RPMI8226 (cell line): ENCODE measurements around the gene GNPTG.
"Not testable (repeated sequence)": the region's sequence is repeated elsewhere in the genome, so short reads cannot be mapped to it uniquely, and the experiment has no call there.

Experiments used
- DNase-seq: peaks from one replicate; pipeline ENCODE4 v3.0.0-alpha.2; 2015

GNPTG gene

GRCh38 chr16:1320097-1320496 lies 31.6 kb upstream of the GNPTG start:
- no peak for DNase-seq

- no peak for DNase-seq
Measured at GRCh38 chr16:1320658-1321240, 31.0 kb upstream of the GNPTG start.

- no peak for DNase-seq
Measured at GRCh38 chr16:1322407-1322806, 29.3 kb upstream of the GNPTG start.

DNA sequence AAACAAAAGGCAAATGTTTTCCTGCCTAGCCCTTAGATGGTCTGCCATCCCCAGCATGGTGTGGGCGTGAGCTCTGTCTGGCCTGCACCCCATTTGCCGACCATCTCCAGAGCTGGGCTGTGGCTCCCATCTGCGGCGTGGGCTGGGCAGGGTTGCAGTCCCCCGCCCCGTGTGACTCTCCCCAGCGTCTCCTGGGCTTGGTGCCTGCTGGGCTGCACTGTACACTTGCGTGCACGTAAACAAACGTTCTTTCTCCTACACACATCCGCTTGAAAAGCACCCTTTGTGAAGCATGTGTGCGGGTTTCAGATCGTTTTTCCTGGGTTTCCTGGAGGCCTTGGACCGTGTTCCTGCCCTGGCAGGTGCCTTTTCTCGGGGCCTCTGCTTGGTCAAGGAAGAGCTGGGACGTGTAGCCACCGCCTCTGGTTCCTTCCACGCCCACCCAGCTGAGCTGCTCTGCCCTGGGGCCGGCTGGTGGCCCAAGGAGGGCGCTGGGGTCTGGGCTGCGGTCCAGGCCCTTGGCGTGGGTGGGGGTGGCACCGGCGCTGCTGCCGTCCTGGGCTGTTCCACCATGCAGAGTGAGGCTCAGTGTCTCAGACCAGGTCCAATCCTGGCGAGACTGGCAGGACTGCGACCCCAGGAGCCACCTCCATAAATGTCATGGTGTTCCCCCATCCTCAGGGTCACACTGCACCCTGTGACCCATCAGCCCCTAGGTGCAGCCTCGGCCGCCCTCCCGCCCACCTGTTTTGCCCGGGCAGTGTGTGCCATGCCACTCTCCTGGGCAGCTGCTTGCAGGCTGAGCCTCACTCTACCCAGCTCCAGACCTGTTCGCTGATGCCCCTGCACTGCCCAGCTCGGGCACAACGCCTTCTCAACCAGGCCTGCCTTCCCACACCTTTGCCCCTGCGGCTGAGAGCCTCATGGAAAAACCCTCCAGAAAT lies 28.2 kb upstream of the GNPTG start:
- no peak for DNase-seq

DNA sequence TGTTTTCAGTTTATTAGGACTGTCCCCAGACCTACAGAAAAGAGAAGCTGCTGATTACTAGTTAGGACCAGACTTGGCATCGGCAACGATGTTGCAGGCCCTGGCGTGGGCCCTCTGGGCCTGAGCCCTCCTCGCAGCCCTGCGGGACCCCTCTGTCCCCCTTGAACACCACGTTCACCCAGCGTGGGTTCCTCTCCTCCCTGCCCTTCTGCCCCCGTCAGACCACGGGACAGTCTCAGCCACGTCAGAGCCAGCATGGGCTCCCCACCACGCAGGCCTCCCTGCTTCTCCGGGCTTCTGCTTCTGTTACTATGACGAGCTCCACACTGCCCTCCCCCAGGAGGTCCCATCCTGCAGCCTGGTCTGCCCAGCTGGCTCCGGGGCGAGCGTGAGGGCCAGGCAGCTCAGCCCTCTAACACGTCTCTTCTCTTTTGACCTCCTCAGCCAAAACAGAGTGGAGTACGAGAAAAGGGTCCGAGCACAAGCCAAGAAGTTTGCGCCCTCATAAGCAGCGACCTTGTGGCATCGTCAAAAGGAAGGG lies 27.4 kb upstream of the GNPTG start:
- no peak for DNase-seq

DNA sequence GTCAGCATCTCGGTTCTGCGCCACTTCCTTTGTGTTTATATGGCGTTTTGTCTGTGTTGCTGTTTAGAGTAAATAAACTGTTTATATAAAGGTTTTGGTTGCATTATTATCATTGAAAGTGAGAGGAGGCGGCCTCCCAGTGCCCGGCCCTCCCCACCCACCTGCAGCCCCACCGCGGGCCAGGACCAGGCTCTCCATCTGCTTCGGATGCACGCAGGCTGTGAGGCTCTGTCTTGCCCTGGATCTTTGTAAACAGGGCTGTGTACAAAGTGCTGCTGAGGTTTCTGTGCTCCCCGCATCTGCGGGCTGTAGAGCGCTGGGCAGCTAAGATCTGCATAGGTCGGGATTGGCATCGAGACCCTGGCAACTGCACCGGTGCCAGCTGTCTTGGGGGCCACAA lies 26.5 kb upstream of the GNPTG start:
- no peak for DNase-seq

GRCh38 chr16:1325673-1326371 lies 25.9 kb upstream of the GNPTG start:
- no peak for DNase-seq

GRCh38 chr16:1326391-1326790 lies 25.3 kb upstream of the GNPTG start:
- DNase-seq, result no peak

DNA sequence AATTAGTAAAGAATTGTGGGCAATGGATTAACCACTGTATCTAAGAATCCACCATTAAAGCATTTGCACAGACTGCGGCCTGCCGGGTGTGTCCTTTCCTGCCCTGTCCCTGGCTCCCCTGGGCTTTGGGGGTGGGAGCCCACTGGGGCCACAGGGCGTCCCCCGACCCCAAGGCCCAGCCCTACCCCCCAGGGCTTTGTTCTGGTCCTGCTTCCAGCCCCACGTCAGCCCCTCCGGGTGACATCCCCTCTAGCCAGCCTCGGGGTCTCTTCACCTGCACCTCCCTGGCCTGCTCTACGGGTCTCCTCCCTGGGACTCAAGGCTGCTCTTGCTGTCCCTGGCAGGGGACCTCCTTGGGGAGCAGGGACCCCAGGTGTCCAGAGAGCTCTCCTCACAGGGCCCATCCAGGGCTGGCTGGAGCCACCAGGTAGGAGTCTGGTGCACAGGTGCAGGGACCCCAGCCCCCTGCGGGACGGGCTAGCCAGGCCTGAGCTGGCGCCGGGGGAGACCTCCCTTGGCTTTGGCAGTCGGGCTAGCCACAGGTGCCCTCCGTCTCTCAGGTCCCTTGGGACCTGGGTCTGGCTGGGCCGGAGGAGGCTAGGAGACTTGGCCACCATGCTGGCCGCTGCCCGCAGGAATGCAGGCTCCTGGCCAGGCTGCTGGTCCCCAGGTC lies 24.6 kb upstream of the GNPTG start:
- DNase-seq, result no peak

DNA sequence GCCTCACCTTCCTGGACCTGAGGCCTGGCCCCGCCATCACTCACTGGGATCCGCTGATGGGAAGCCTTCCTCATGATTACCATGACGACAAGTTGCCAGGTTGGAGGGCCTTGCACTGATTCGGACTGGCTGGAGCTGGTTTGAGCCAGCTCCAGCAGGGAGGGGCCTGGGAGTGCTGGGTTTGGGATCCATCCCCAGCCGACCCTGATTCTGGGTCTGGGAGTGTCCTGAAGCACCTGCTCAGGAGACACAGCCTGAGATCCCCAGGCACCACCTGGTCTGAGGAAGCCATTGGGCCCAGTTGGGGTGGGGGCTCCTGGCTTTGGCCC lies 24.1 kb upstream of the GNPTG start:
- no peak for DNase-seq

DNA sequence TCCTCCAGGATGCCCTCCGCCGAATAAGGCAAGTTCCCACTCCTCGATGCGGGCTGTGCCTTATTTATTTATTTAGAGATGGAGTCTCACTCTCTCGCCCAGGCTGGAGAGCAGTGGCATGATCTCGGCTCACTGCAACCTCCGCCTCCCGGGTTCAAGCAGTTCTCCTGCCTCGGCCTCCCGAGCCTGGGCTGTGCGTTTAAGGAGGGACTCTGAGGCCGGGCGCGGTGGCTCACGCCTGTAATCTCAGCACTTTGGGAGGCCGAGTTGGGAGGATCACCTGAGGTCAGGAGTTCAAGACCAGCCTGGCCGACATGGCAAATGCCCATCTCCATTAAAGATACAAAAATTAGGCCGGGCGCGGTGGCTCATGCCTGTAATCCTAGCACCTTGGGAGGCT lies 23.6 kb upstream of the GNPTG start:
- DNase-seq, result not testable (repeated sequence)

GRCh38 chr16:1328961-1329360 lies 22.8 kb upstream of the GNPTG start:
- not testable (repeated sequence) for DNase-seq

DNA sequence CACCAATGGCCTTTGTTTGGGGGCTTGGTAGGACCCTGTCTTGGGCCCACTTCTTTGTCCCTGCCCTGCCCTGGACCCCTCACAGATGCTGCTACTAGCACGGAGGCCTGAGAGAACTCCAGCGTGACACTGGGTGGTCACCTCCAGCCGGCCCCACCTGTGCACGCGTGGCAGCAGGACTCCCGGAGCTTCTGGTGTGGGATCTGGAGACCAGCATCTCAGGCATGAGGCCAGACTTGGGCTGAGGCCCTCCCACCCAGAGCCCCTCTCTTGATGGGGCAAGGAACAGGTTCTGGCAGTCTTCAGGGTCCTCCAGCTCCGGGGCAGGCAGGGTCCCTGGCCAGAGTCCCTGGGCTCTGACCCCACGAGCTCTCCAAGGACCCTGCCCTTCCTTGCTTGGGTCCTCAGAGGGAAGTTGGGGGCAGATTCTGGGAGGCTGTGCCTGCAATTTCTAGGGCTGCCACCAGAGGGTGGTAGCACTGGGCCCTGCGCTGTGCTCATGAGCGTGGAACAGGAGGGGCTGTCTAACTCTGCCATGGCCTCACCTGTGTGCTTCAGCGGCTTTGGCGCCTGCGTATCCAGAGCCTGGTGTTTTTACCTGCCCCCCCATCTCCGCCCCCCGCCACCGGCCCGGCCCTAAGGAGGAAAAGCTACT lies 21.3 kb upstream of the GNPTG start:
- DNase-seq, result peak; percentile 47

DNA sequence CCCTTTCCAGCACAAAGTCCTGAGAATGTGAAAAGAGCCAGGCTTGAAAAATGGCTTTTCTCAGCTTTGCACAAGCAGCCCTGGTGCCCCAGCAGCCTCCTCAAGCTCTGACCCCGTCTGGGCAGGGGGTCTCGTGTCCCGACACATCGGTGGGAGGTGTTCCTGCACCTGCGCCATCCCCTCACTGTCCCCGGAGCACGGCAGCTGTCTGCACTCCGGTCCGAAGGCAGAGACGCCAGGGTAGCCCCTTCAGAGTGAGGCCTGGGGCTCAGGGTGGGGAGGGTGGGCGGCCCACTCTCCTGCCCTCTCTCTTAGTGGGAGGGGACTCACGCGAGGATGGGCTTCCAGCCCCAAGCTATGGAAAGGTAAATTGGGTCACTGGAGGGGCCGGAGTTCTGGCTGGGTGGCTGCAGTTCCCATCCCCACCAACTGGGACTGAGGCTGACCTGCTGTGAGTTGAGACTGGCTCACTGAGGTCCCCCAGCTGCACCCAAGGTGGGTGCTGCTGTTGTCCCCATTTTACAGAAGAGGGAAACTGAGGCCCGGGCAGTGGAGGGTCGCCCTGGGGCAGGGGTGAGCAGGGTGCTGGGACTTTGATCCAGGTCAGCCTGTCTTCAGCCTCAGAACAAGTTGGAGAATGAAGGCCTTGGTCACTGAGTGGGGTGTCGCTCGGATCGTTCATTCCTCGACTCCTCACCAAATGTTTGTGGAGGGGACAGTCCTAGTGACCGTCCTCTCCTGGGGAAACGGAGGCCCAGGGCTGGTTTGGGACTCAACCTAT lies 20.6 kb upstream of the GNPTG start:
- no peak for DNase-seq

- peak; percentile 99 for DNase-seq
Measured at GRCh38 chr16:1331712-1332617, 19.8 kb upstream of the GNPTG start.

DNA sequence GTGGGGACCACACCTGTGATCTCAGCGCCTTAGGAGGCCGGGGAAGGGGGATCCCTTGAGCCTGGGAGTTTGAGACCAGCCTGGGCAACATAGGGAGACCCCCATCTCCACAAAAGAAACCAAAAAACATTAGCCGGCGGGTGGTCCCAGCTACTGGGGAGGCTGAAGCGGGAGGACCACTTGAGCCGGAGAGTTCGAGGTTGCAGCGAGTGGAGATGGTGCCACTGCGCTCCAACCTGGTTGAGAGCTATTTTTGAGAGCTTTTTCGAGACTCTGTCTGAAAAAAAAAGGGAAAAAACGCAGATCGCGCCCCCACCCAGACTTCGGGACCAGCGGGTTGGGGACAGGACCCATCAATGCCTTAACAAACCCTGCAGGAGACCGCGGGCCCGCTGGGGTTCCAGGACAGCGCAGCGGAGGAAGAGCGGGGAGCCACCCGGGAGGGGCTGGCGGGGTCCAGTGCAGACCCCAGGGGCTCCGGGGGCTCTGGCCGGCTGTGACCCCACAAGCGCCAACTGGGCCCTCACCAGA lies 19.0 kb upstream of the GNPTG start:
- DNase-seq, result peak; percentile 15

- peak; percentile 62 for DNase-seq
Measured at GRCh38 chr16:1333149-1333812, 18.4 kb upstream of the GNPTG start, which contains the start of gene BAIAP3. Gene BAIAP3, plus strand, starts transcription at chr16:1333645. Its CDS starts 4,905 bp downstream, at chr16:1338550.

GRCh38 chr16:1333854-1334700 lies 17.7 kb upstream of the GNPTG start:
- DNase-seq, result peak; percentile 30

- no peak for DNase-seq
Measured at GRCh38 chr16:1334739-1335138, 17.0 kb upstream of the GNPTG start.
